HepG2 (cell line): ENCODE data around the gene MAPK12. TPM values are rescaled to one million over a fixed set of nuclear protein-coding genes. Genes with fewer than 3 reads are reported as not detected.

Experiments used
- ATAC-seq: fragments of 200-7000 bp; cut with Tn5 transposase; 3 replicates; pipeline ENCODE4 v1.9.1; 2020; ENCODE audit warnings: mild to moderate bottlenecking, moderate library complexity
- BruUV-seq: library from RNA; stranded (reverse); fragments of 400-500 nt; replicated peaks from 2 replicates; lab custom pipeline; 2021; lab: Mats Ljungman, UMichigan
- CTCF ChIA-PET: fragments of 300-600 bp; formaldehyde crosslinking; extraction: SDS; loops from one replicate; lab custom pipeline; 2021; ENCODE audit warnings: low total read pairs, inconsistent platforms, low intra/inter-chr PET ratio; lab: Yijun Ruan, JAX
- POLR2A ChIA-PET: fragments of 350-600 bp; sonication (Branson Sonifier 250); formaldehyde crosslinking; loops from one replicate; lab custom pipeline; 2020; ENCODE audit warnings: antibody characterized with exemption, inconsistent platforms; lab: Yijun Ruan, JAX
- DNase-seq: peaks from one replicate; pipeline ENCODE4 v3.0.0-alpha.2; 2015; ENCODE audit warnings: low spot score
- FAIRE-seq: peaks from 3 replicates; lab custom pipeline; 2011; peaks lifted over from hg19 to GRCh38; lab: Jason Lieb, UNC
- H2AFZ ChIP-seq: one replicate; pipeline ENCODE4 v1.6.1; 2011; ENCODE audit warnings: low read length, inconsistent platforms
- H3K27ac ChIP-seq: fragments of 300-600 bp; 3 replicates; pipeline ENCODE4 v1.8.0; 2011; ENCODE audit warnings: mixed run types, mild to moderate bottlenecking, mixed read lengths, low read length, inconsistent platforms; ENCODE audit not compliant: insufficient read depth; ENCODE audit errors: extremely low read length
- H3K27me3 ChIP-seq, 2 experiments: fragments of 200-600 bp in 1 of 2; 2 replicates in 1 of 2; 3 replicates in 1 of 2; pipeline versions ENCODE4 v1.6.0 to v1.8.0; 2011; ENCODE audit warnings: low read length in 2 of 2, mild to moderate bottlenecking in 2 of 2, moderate library complexity in 2 of 2, inconsistent platforms in 1 of 2; ENCODE audit not compliant: insufficient read depth in 2 of 2, control insufficient read depth in 1 of 2
- H3K36me3 ChIP-seq, 2 experiments: fragments of 200-600 bp in 1 of 2; replicated peaks in 1 of 2; 2 replicates in 1 of 2; 3 replicates in 1 of 2; pipeline versions ENCODE4 v1.5.1 to v1.8.0; 2011; ENCODE audit warnings: low read length in 2 of 2, inconsistent platforms in 1 of 2; ENCODE audit not compliant: insufficient read depth in 2 of 2, control insufficient read depth in 1 of 2
- H3K4me1 ChIP-seq: 2 replicates; pipeline ENCODE4 v1.5.1; 2012; ENCODE audit warnings: low read length, inconsistent platforms; ENCODE audit not compliant: insufficient read depth
- H3K4me2 ChIP-seq: 2 replicates; pipeline ENCODE4 v1.6.0; 2011; ENCODE audit warnings: low read depth, low read length, inconsistent platforms
- H3K4me3 ChIP-seq, 3 experiments: fragments of 200-600 bp in 1 of 3; sonication (generic), shearing (Covaris generic) in 1 of 3; replicated peaks in 1 of 3; 2 replicates each; pipeline ENCODE4 v1.5.1; 2011 to 2016; ENCODE audit warnings: low read length in 3 of 3, inconsistent platforms in 2 of 3, low read depth in 2 of 3, mild to moderate bottlenecking in 2 of 3, control low read depth in 1 of 3, mixed read lengths in 1 of 3; ENCODE audit not compliant: insufficient read depth in 1 of 3
- H3K79me2 ChIP-seq: one replicate; pipeline ENCODE4 v1.6.1; 2011; ENCODE audit warnings: low read length, inconsistent platforms; ENCODE audit not compliant: insufficient read depth
- H3K9ac ChIP-seq: 2 replicates; pipeline ENCODE4 v1.6.0; 2011; ENCODE audit warnings: mild to moderate bottlenecking, low read depth, low read length, inconsistent platforms; ENCODE audit not compliant: insufficient read depth
- H3K9me3 ChIP-seq: 2 replicates; pipeline ENCODE4 v1.5.1; 2012; ENCODE audit warnings: mild to moderate bottlenecking, low read length
- H4K20me1 ChIP-seq: 2 replicates; pipeline ENCODE4 v1.6.0; 2011; ENCODE audit warnings: inconsistent platforms, mild to moderate bottlenecking, low read length, moderate library complexity; ENCODE audit not compliant: insufficient read depth
- ARNT2 ChIP-seq: sonication (generic); formaldehyde crosslinking; IDR thresholded peaks from 2 replicates; pipeline ENCODE4 v1.8.0; 2022; ENCODE audit warnings: mild to moderate bottlenecking, low read depth, missing genetic modification reagents, moderate library complexity
- FOXP1 ChIP-seq, 2 experiments: fragments of 450-650 bp in 1 of 2; IDR thresholded peaks; 2 replicates each; pipeline ENCODE4 v1.6.1; 2017 to 2018; ENCODE audit warnings: antibody characterized with exemption in 1 of 2
- MXD4 ChIP-seq: IDR thresholded peaks from 2 replicates; pipeline ENCODE4 v1.6.1; 2016; ENCODE audit warnings: mild to moderate bottlenecking, missing biosample characterization, missing genetic modification reagents
- RFXANK ChIP-seq: IDR thresholded peaks from 2 replicates; pipeline ENCODE4 v1.6.1; 2016
- SNAI1 ChIP-seq: sonication (generic); formaldehyde crosslinking; IDR thresholded peaks from 2 replicates; pipeline ENCODE4 v1.5.0; 2020; ENCODE audit warnings: mild to moderate bottlenecking, missing genetic modification reagents, borderline replicate concordance
- TIGD3 ChIP-seq: sonication (generic); formaldehyde crosslinking; IDR thresholded peaks from 2 replicates; pipeline ENCODE4 v1.5.1; 2020; ENCODE audit warnings: mild to moderate bottlenecking, missing genetic modification reagents, borderline replicate concordance
- ZNF354B ChIP-seq: sonication (generic); formaldehyde crosslinking; IDR thresholded peaks from 2 replicates; pipeline ENCODE4 v1.8.0; 2022; ENCODE audit warnings: mild to moderate bottlenecking, missing genetic modification reagents
- ZNF552 ChIP-seq: sonication (generic); formaldehyde crosslinking; IDR thresholded peaks from 2 replicates; pipeline ENCODE4 v1.9.0; 2022; ENCODE audit warnings: missing genetic modification reagents, mild to moderate bottlenecking, borderline replicate concordance
- ZNF773 ChIP-seq: sonication (generic); formaldehyde crosslinking; IDR thresholded peaks from 2 replicates; pipeline ENCODE4 v1.4.0; 2020; ENCODE audit warnings: missing genetic modification reagents, borderline replicate concordance
- WGBS: methylation state at CpG from one replicate; pipeline ENCODE4 v1.1.6; 2017; ENCODE audit warnings: low lambda C conversion rate; 5-methylcytosine and 5-hydroxymethylcytosine counted together
- in situ Hi-C: cut with HindIII; loops from 2 replicates; pipeline ENCODE4 v1.10.0; 2017; ENCODE audit warnings: low pct_unique_long_range_greater_than_20kb; ENCODE audit not compliant: extremely low pct_ligation_motif_present
- intact Hi-C: fragments of 100-400 bp; cut with micrococcal nuclease; formaldehyde crosslinking; loops from one replicate; pipeline ENCODE4 v1.10.0; 2022; ENCODE audit not compliant: unreplicated experiment
- polyA plus RNA-seq, 8 experiments: library from polyadenylated mRNA; depleted of rRNA in 3 of 8; stranded (reverse) in 7 of 8; unstranded in 1 of 8; fragments of >200 nt; fragmentation: Illumina TruSeq in 4 of 8; extraction: Trizol in 4 of 8; gene quantifications; 2 replicates each; pipeline versions ENCODE4 v1.2.1 to v1.2.3, GENCODE V29; 2011 to 2016; ENCODE audit warnings: low read depth in 4 of 8, missing spikeins in 1 of 8, mixed read lengths in 1 of 8; ENCODE audit not compliant: insufficient read depth in 1 of 8
- total RNA-seq, 5 experiments: library from RNA; depleted of rRNA; stranded (reverse); fragments of >200 nt; fragmentation: Illumina TruSeq; extraction: Trizol; gene quantifications; 2 replicates each; pipeline ENCODE4 v1.2.3, GENCODE V29; 2016; ENCODE audit warnings: low read depth in 1 of 5
- TF ChIP-seq, protein P1 (sequence below): sonication (generic); formaldehyde crosslinking; IDR thresholded peaks from one replicate; pipeline ENCODE4 v1.5.1; 2020; ENCODE audit warnings: mild to moderate bottlenecking, missing genetic modification reagents; ENCODE audit errors: not compliant biosample characterization

MAPK12 gene
- total and polyA plus RNA-seq, 2 of the 13 experiments (the other 11 are each of a cell fraction or from before 2014, with no cell fraction given), result 22.2 to 23.3 TPM

- TF ChIP-seq RFXANK (CRISPR knock-in tag) (no peak), FOXP1 (IDR thresholded peaks at IDR 0.05) (no peak), FOXP1 (CRISPR knock-in tag; IDR thresholded peaks at IDR 0.05) (no peak), ZNF354B (CRISPR knock-in tag) (no peak), MXD4 (CRISPR knock-in tag) (no peak), SNAI1 (CRISPR knock-in tag) (no peak), ARNT2 (CRISPR knock-in tag) (no peak), ZNF773 (CRISPR knock-in tag) (no peak), TIGD3 (CRISPR knock-in tag) (no peak), ZNF552 (CRISPR knock-in tag) (no peak)
- TF ChIP-seq, protein P1, sequence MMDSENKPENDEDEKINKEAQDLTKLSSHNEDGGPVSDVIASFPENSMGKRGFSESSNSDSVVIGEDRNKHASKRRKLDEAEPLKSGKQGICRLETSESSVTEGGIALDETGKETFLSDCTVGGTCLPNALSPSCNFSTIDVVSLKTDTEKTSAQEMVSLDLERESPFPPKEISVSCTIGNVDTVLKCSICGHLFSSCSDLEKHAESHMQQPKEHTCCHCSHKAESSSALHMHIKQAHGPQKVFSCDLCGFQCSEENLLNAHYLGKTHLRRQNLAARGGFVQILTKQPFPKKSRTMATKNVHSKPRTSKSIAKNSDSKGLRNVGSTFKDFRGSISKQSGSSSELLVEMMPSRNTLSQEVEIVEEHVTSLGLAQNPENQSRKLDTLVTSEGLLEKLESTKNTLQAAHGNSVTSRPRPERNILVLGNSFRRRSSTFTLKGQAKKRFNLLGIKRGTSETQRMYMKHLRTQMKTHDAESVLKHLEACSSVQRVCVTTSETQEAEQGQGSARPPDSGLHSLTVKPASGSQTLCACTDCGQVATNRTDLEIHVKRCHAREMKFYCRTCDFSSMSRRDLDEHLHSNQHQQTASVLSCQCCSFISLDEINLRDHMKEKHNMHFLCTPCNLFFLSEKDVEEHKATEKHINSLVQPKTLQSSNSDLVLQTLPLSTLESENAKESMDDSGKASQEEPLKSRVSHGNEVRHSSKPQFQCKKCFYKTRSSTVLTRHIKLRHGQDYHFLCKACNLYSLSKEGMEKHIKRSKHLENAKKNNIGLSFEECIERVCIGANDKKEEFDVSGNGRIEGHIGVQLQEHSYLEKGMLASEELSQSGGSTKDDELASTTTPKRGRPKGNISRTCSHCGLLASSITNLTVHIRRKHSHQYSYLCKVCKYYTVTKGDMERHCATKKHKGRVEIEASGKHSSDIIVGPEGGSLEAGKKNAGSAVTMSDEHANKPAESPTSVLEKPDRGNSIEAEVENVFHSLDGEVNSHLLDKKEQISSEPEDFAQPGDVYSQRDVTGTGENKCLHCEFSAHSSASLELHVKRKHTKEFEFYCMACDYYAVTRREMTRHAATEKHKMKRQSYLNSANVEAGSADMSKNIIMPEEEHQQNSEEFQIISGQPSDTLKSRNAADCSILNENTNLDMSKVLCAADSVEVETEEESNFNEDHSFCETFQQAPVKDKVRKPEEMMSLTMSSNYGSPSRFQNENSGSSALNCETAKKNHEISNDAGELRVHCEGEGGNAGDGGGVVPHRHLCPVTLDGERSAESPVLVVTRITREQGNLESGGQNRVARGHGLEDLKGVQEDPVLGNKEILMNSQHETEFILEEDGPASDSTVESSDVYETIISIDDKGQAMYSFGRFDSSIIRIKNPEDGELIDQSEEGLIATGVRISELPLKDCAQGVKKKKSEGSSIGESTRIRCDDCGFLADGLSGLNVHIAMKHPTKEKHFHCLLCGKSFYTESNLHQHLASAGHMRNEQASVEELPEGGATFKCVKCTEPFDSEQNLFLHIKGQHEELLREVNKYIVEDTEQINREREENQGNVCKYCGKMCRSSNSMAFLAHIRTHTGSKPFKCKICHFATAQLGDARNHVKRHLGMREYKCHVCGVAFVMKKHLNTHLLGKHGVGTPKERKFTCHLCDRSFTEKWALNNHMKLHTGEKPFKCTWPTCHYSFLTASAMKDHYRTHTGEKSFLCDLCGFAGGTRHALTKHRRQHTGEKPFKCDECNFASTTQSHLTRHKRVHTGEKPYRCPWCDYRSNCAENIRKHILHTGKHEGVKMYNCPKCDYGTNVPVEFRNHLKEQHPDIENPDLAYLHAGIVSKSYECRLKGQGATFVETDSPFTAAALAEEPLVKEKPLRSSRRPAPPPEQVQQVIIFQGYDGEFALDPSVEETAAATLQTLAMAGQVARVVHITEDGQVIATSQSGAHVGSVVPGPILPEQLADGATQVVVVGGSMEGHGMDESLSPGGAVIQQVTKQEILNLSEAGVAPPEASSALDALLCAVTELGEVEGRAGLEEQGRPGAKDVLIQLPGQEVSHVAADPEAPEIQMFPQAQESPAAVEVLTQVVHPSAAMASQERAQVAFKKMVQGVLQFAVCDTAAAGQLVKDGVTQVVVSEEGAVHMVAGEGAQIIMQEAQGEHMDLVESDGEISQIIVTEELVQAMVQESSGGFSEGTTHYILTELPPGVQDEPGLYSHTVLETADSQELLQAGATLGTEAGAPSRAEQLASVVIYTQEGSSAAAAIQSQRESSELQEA (CRISPR knock-in tag), result no peak
- ChIA-PET POLR2A (interaction anchor here (1.2 kb wide), 1 partner anchor 10 kb away, joined by 3 read pairs; no protein-coding TSS in a partner anchor), CTCF (no interaction called here)
- no peaks in the 10 kb centered on the region for H3K9me3 ChIP-seq
- BruUV-seq, result no TSS peak
- in situ Hi-C loops (no loop called here), intact Hi-C loops (no loop called here)
- no peak for FAIRE-seq
- H3K4me1 ChIP-seq, result peaks cover 11% of the 10 kb centered on the region
- no peaks in the 10 kb centered on the region for H3K79me2 ChIP-seq
- H3K4me2 ChIP-seq, result no peak overlapping the region
- H3K36me3 ChIP-seq, result peaks cover 14 to 25% of the 10 kb centered on the region in 2 experiments; a peak in 4 of 5 replicates
- no peak overlapping the region for H2AFZ ChIP-seq
- no peak for DNase-seq
- 96% methylated on average over 18 of the region's 25 CpGs for whole genome bisulfite sequencing
- H3K27me3 ChIP-seq, result no peaks in the 10 kb centered on the region
- H3K27ac ChIP-seq, result no peak overlapping the region
- no peaks in the 10 kb centered on the region for H4K20me1 ChIP-seq
- no peak overlapping the region for H3K9ac ChIP-seq
- H3K4me3 ChIP-seq, result no peak overlapping the region
- ATAC-seq, result no peak
Observed at GRCh38 chr22:50227579-50228215, 33.8 kb downstream of the MAPK12 start.
